ENCODE data around the gene DNAL1. TPM values are rescaled to one million over a fixed set of nuclear protein-coding genes. Genes with fewer than 3 reads are reported as not detected.

DNAL1 gene
- total and polyA plus RNA-seq, 2 of the 13 experiments (the other 11 are each of a cell fraction or from before 2014, with no cell fraction given), result 1.4 to 13.3 TPM

DNA sequence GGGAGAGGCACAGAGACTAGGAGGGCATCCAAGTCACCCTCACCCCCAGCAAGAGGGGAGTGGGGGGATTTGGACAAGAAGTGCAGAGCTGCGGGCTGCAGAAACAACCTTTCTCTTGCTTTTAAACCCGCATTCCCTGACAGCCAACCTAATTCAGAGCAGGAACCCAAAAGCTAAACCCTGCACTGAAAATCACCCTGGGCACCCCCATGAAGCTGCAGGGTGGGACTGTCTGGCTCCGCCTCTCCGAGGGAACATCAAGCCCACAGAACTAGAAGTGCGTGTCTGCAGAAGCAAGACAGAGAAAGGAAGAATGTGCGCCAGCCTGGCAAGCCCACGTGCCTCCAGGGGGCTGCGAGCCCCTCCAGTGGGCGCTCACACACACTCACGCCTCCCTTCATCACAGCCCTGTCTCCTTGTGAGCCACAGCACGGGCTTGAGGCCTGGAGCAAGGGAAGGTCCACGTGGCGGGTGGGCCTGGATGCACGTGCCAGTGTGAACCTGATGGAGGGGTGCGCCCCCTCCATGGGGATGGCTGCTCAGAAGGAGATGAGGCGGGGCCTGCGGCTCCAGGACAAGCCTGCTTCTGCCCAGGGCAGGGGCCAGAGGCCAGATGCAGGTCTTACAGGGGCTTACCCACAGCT lies 97.2 kb downstream of the DNAL1 start (continued):
- TF ChIP-seq, protein P1, sequence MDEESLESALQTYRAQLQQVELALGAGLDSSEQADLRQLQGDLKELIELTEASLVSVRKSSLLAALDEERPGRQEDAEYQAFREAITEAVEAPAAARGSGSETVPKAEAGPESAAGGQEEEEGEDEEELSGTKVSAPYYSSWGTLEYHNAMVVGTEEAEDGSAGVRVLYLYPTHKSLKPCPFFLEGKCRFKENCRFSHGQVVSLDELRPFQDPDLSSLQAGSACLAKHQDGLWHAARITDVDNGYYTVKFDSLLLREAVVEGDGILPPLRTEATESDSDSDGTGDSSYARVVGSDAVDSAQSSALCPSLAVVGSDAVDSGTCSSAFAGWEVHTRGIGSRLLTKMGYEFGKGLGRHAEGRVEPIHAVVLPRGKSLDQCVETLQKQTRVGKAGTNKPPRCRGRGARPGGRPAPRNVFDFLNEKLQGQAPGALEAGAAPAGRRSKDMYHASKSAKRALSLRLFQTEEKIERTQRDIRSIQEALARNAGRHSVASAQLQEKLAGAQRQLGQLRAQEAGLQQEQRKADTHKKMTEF (CRISPR knock-in tag; IDR thresholded peaks at IDR 0.05), result no peak
- TF ChIP-seq, protein P2, sequence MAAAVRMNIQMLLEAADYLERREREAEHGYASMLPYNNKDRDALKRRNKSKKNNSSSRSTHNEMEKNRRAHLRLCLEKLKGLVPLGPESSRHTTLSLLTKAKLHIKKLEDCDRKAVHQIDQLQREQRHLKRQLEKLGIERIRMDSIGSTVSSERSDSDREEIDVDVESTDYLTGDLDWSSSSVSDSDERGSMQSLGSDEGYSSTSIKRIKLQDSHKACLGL (CRISPR knock-in tag; IDR thresholded peaks at IDR 0.05), result 0 out of 2 replicates have a peak, but pooled peaks have one; percentile 20
- TF ChIP-seq ZNF317 (CRISPR knock-in tag; IDR thresholded peaks at IDR 0.05) (no peak), ZNF776 (CRISPR knock-in tag; IDR thresholded peaks at IDR 0.05) (no peak), NFE2L1 (CRISPR knock-in tag; IDR thresholded peaks at IDR 0.05; ENCODE audit: borderline replicate concordance) (0 out of 2 replicates have a peak, but pooled peaks have one; percentile 12), HNF4A (CRISPR knock-in tag; IDR thresholded peaks at IDR 0.05) (no peak), ELF3 (CRISPR knock-in tag; IDR thresholded peaks at IDR 0.05) (no peak), POLR2G (IDR thresholded peaks at IDR 0.05; ENCODE audit: low read depth, low read length) (no peak)
- TF ChIP-seq, protein P3, sequence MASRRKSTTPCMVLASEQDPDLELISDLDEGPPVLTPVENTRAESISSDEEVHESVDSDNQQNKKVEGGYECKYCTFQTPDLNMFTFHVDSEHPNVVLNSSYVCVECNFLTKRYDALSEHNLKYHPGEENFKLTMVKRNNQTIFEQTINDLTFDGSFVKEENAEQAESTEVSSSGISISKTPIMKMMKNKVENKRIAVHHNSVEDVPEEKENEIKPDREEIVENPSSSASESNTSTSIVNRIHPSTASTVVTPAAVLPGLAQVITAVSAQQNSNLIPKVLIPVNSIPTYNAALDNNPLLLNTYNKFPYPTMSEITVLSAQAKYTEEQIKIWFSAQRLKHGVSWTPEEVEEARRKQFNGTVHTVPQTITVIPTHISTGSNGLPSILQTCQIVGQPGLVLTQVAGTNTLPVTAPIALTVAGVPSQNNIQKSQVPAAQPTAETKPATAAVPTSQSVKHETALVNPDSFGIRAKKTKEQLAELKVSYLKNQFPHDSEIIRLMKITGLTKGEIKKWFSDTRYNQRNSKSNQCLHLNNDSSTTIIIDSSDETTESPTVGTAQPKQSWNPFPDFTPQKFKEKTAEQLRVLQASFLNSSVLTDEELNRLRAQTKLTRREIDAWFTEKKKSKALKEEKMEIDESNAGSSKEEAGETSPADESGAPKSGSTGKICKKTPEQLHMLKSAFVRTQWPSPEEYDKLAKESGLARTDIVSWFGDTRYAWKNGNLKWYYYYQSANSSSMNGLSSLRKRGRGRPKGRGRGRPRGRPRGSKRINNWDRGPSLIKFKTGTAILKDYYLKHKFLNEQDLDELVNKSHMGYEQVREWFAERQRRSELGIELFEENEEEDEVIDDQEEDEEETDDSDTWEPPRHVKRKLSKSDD (CRISPR knock-in tag; IDR thresholded peaks at IDR 0.05; ENCODE audit: low read depth), result no peak
- TF ChIP-seq, protein P4, sequence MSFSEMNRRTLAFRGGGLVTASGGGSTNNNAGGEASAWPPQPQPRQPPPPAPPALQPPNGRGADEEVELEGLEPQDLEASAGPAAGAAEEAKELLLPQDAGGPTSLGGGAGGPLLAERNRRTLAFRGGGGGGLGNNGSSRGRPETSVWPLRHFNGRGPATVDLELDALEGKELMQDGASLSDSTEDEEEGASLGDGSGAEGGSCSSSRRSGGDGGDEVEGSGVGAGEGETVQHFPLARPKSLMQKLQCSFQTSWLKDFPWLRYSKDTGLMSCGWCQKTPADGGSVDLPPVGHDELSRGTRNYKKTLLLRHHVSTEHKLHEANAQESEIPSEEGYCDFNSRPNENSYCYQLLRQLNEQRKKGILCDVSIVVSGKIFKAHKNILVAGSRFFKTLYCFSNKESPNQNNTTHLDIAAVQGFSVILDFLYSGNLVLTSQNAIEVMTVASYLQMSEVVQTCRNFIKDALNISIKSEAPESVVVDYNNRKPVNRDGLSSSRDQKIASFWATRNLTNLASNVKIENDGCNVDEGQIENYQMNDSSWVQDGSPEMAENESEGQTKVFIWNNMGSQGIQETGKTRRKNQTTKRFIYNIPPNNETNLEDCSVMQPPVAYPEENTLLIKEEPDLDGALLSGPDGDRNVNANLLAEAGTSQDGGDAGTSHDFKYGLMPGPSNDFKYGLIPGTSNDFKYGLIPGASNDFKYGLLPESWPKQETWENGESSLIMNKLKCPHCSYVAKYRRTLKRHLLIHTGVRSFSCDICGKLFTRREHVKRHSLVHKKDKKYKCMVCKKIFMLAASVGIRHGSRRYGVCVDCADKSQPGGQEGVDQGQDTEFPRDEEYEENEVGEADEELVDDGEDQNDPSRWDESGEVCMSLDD (CRISPR knock-in tag; IDR thresholded peaks at IDR 0.05; ENCODE audit: borderline replicate concordance), result no peak
- TF ChIP-seq, protein P5, sequence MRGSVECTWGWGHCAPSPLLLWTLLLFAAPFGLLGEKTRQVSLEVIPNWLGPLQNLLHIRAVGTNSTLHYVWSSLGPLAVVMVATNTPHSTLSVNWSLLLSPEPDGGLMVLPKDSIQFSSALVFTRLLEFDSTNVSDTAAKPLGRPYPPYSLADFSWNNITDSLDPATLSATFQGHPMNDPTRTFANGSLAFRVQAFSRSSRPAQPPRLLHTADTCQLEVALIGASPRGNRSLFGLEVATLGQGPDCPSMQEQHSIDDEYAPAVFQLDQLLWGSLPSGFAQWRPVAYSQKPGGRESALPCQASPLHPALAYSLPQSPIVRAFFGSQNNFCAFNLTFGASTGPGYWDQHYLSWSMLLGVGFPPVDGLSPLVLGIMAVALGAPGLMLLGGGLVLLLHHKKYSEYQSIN (CRISPR knock-in tag; IDR thresholded peaks at IDR 0.05; ENCODE audit: borderline replicate concordance), result no peak
- TF ChIP-seq, protein P6, sequence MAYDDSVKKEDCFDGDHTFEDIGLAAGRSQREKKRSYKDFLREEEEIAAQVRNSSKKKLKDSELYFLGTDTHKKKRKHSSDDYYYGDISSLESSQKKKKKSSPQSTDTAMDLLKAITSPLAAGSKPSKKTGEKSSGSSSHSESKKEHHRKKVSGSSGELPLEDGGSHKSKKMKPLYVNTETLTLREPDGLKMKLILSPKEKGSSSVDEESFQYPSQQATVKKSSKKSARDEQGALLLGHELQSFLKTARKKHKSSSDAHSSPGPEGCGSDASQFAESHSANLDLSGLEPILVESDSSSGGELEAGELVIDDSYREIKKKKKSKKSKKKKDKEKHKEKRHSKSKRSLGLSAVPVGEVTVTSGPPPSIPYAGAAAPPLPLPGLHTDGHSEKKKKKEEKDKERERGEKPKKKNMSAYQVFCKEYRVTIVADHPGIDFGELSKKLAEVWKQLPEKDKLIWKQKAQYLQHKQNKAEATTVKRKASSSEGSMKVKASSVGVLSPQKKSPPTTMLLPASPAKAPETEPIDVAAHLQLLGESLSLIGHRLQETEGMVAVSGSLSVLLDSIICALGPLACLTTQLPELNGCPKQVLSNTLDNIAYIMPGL (CRISPR knock-in tag; IDR thresholded peaks at IDR 0.05; ENCODE audit: borderline replicate concordance in 1 of 2, low read depth in 1 of 2), result peak in 1 of 2 experiments; percentile 33; a peak in 1 of 4 replicates
- TF ChIP-seq, protein P7, sequence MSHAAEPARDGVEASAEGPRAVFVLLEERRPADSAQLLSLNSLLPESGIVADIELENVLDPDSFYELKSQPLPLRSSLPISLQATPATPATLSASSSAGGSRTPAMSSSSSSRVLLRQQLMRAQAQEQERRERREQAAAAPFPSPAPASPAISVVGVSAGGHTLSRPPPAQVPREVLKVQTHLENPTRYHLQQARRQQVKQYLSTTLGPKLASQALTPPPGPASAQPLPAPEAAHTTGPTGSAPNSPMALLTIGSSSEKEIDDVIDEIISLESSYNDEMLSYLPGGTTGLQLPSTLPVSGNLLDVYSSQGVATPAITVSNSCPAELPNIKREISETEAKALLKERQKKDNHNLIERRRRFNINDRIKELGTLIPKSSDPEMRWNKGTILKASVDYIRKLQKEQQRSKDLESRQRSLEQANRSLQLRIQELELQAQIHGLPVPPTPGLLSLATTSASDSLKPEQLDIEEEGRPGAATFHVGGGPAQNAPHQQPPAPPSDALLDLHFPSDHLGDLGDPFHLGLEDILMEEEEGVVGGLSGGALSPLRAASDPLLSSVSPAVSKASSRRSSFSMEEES (CRISPR knock-in tag; IDR thresholded peaks at IDR 0.05), result no peak

Measured in HepG2 (cell line).